Stimulated activated CD8-positive, alpha-beta memory T cell treated with anti-CD3 and anti-CD28 coated beads, Interleukin-2, amount 100 ng/mL, for 48 hours (primary cell): Measurements from ENCODE around the gene ANGEL2.
A peak's percentile ranks its signal among the peaks of the same experiment; 100 is the strongest.

ENCODE experiments used
- DNase-seq, 2 donors: peaks; one replicate each; pipeline ENCODE4 v3.0.0-alpha.2; 2020; ENCODE audit warnings: low read depth in 2 of 2

The ANGEL2 gene

DNA sequence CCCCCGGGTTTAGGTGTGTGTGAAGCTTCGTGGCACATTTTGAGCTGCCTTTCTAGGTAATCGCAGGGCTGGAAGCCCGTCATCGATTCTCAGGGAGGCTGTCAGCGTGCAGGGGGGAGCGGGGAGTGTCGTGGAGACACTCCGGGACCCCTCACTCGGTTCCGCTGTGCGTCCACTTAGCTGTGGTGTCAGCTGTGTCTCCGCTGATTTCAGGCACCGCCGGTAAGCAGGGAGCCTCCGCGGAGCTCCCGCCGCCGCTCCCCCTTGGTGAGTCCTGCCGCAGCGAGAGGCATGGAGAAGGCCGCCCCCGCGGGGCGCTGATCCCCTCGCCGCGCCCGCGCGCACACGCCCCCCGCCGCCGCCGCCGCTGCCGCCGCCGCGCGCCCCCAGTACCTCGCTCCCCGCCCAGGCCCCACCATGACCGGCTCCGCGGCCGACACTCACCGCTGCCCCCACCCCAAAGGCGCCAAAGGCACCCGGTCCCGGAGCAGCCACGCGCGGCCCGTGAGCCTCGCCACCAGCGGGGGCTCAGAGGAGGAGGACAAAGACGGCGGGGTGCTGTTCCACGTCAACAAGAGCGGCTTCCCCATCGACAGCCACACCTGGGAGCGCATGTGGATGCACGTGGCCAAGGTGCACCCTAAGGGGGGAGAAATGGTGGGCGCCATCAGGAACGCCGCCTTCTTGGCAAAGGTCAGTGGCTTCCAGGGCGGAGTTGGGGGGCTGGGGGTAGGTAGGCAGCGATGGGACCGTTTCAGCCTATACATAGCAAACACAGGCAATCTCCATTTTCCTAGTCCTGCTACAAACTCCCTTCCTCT, 64.3 kb downstream of the ANGEL2 start:
- DNase-seq: no peak

GRCh38 chr1:212950243-212951125, 65.2 kb downstream of the ANGEL2 start, which contains the start of gene VASH2:
TSS of gene VASH2 (plus strand) at chr1:212950541. CDS start at chr1:212951543, 1,002 bp downstream.
- peak; percentile 25 to 61 for DNase-seq

GRCh38 chr1:212949771-212950170, 65.9 kb downstream of the ANGEL2 start:
- DNase-seq: no peak

DNA sequence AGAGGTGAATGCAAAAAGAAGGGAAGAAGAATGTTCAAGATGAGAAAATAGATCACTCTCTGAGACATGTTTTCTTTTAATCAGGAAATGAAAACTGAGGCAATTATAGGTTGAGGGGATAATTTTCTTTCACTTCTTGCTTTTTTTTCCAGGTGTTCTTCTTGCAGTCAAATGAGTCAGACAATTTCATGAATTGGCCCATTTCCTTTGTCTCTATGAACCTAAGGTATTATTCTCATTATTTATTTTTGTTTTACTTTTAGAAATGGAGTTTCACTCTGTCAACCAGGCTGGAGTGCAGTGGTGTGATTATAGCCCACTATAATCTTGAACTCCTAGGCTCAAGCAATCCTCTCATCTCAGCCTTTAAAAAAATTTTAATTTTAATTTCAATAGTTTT, 68.8 kb downstream of the ANGEL2 start:
- DNase-seq: no peak

DNA sequence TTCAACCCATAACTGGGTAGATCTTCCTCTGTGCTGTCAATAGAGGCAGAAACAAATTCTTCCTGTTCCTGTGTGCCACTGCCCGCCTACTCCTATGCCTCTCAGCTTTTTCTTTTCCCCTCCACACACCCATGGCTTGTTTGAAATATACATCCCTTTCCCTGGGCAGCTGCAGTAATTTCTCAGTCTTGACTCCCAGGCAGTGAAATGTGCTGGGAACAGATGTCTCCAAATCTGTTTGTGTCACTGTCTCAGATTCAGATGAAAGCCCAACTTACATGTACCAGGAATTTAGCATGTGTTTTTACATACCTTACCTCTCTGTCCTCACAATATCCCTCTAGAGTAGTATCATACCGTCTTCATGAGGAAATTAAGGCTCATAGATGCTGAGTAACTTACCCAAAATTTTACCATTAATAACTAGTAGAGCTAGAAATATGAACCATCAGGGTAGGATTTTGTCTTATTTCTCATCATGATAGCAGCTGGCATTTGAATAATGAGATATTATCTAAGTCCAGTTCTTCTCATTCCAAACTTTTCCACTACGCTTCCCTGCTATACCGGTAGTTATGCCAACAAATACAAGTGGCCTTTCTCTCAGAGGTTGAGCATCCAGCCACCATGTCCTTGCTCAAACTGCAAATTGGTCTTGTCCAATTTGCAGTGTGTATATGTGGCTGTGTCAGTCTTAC, 70.1 kb downstream of the ANGEL2 start:
- no peak for DNase-seq

DNA sequence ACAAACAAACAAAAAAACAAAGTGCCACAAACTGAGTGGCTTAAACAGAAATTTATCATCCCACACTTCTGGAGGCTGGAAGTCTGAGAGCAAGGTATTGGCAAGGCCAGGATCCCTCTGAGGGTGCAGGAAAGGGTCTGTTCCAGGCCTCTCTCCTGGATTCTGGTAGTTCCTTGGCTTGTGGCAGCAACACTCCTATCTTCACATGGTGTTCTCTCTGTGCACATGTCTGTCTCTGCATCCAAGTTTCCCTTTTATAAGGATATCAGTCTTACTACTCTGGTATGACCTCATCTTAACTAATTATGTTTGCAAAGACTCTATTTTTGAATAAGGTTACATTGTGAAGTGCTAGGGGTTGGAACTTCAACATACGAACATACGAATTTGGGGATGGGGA, 70.6 kb downstream of the ANGEL2 start:
- DNase-seq: no peak

- DNase-seq: no peak
Measured at GRCh38 chr1:212944229-212944901, 71.3 kb downstream of the ANGEL2 start.

DNA sequence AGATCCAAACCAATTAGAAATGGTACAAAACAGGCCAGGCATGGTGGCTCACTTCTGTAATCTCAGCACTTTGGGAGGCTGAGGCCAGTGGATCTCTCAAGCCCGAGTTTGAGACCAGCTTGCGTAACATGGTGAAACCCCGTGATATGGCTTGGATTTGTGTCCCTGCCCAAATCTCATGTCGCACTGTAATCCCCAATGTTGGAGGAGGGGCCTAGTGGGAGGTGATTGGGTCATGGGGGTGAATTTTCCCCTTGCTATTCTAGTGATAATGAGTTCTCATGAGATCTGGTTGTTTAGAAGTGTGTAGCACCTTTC, 72.3 kb downstream of the ANGEL2 start:
- no peak for DNase-seq

- DNase-seq: no peak
Measured at GRCh38 chr1:212942679-212943392, 72.8 kb downstream of the ANGEL2 start.
